H9 (cell line): ENCODE results near the gene CCDC88C. TPM values are rescaled to one million over a fixed set of nuclear protein-coding genes. Genes with fewer than 3 reads are reported as not detected.

Experiments used
- DNase-seq: peaks from one replicate; pipeline ENCODE4 v3.0.0-alpha.2; 2017
- H2AFZ ChIP-seq: one replicate; pipeline ENCODE4 v1.6.1; 2013; ENCODE audit warnings: mild to moderate bottlenecking, low read length, control low read depth, moderate library complexity
- H2AK5ac ChIP-seq: 2 replicates; pipeline ENCODE4 v1.6.1; 2013; ENCODE audit warnings: low read length, control low read depth, mixed read lengths; ENCODE audit not compliant: insufficient read length
- H2BK120ac ChIP-seq: one replicate; pipeline ENCODE4 v1.6.1; 2013; ENCODE audit warnings: low read depth, mild to moderate bottlenecking, low read length, control low read depth, inconsistent platforms; ENCODE audit not compliant: poor library complexity, severe bottlenecking
- H2BK12ac ChIP-seq: 2 replicates; pipeline ENCODE4 v1.6.1; 2013; ENCODE audit warnings: low read length, control low read depth, mixed read lengths, low read depth; ENCODE audit not compliant: insufficient read length
- H2BK15ac ChIP-seq: 2 replicates; pipeline ENCODE4 v1.6.1; 2013; ENCODE audit warnings: low read depth, low read length, control low read depth
- H2BK20ac ChIP-seq: one replicate; pipeline ENCODE4 v1.6.1; 2013; ENCODE audit warnings: low read depth, mild to moderate bottlenecking, low read length, control low read depth, inconsistent platforms; ENCODE audit not compliant: poor library complexity, severe bottlenecking
- H2BK5ac ChIP-seq: 2 replicates; pipeline ENCODE4 v1.6.1; 2013; ENCODE audit warnings: low read length, control low read depth, mixed read lengths; ENCODE audit not compliant: insufficient read length
- H3K14ac ChIP-seq: 2 replicates; pipeline ENCODE4 v1.6.1; 2013; ENCODE audit warnings: low read length, control low read depth; ENCODE audit not compliant: insufficient read depth
- H3K18ac ChIP-seq: 2 replicates; pipeline ENCODE4 v1.6.1; 2013; ENCODE audit warnings: low read depth, mild to moderate bottlenecking, mixed read lengths, low read length, control low read depth; ENCODE audit not compliant: insufficient read length
- H3K23ac ChIP-seq: 2 replicates; pipeline ENCODE4 v1.6.1; 2013; ENCODE audit warnings: low read length, control low read depth, mixed read lengths, low read depth; ENCODE audit not compliant: insufficient read length
- H3K23me2 ChIP-seq: 2 replicates; pipeline ENCODE4 v1.6.1; 2013; ENCODE audit warnings: low read depth, mild to moderate bottlenecking, mixed read lengths, low read length, control low read depth; ENCODE audit not compliant: insufficient read length, poor library complexity, severe bottlenecking
- H3K27ac ChIP-seq: 2 replicates; pipeline ENCODE4 v1.5.1; 2013; ENCODE audit warnings: low read length, control low read depth, mixed read lengths, low read depth; ENCODE audit not compliant: insufficient read length
- H3K27me3 ChIP-seq: 2 replicates; pipeline ENCODE4 v1.6.1; 2013; ENCODE audit warnings: low read length, control low read depth, inconsistent platforms; ENCODE audit not compliant: insufficient read depth
- H3K4ac ChIP-seq: 2 replicates; pipeline ENCODE4 v1.6.1; 2013; ENCODE audit warnings: low read depth, mild to moderate bottlenecking, control low read depth, inconsistent platforms, low read length, moderate library complexity
- H3K4me1 ChIP-seq: 2 replicates; pipeline ENCODE4 v1.6.1; 2013; ENCODE audit warnings: low read length, control low read depth, inconsistent platforms; ENCODE audit not compliant: insufficient read depth
- H3K4me2 ChIP-seq: 2 replicates; pipeline ENCODE4 v1.6.1; 2013; ENCODE audit warnings: low read length, control low read depth, mixed read lengths; ENCODE audit not compliant: insufficient read length, insufficient read depth
- H3K56ac ChIP-seq: 2 replicates; pipeline ENCODE4 v1.6.1; 2013; ENCODE audit warnings: low read depth, mild to moderate bottlenecking, mixed read lengths, low read length, control low read depth; ENCODE audit not compliant: insufficient read length
- H3K79me1 ChIP-seq: 2 replicates; pipeline ENCODE4 v1.6.1; 2013; ENCODE audit warnings: low read depth, mild to moderate bottlenecking, moderate library complexity, low read length, control low read depth, inconsistent platforms; ENCODE audit not compliant: insufficient read depth, poor library complexity, severe bottlenecking
- H3K79me2 ChIP-seq: 2 replicates; pipeline ENCODE4 v1.6.1; 2013; ENCODE audit warnings: low read length, control low read depth, inconsistent platforms; ENCODE audit not compliant: insufficient read depth
- H3K9ac ChIP-seq: 2 replicates; pipeline ENCODE4 v1.6.1; 2013; ENCODE audit warnings: low read length, control low read depth, mixed read lengths; ENCODE audit not compliant: insufficient read length; ENCODE audit errors: extremely low read depth
- H3K9me3 ChIP-seq: one replicate; pipeline ENCODE4 v1.6.1; 2013; ENCODE audit warnings: low read depth, low read length, inconsistent platforms; ENCODE audit not compliant: control insufficient read depth
- H3T11ph ChIP-seq: one replicate; pipeline ENCODE4 v1.6.1; 2013; ENCODE audit warnings: mild to moderate bottlenecking, low read length, control low read depth, inconsistent platforms
- H4K20me1 ChIP-seq: one replicate; pipeline ENCODE4 v1.6.1; 2013; ENCODE audit not compliant: control insufficient read depth, insufficient read length, insufficient read depth
- H4K5ac ChIP-seq: 2 replicates; pipeline ENCODE4 v1.6.1; 2013; ENCODE audit warnings: low read depth, mild to moderate bottlenecking, mixed read lengths, low read length, control low read depth; ENCODE audit not compliant: insufficient read length
- H4K8ac ChIP-seq: replicated peaks from 2 replicates; pipeline ENCODE4 v1.6.1; 2013; ENCODE audit warnings: low read length, control low read depth, mixed read lengths, low read depth; ENCODE audit not compliant: insufficient read length
- H4K91ac ChIP-seq: 2 replicates; pipeline ENCODE4 v1.6.1; 2013; ENCODE audit warnings: low read depth, mild to moderate bottlenecking, moderate library complexity, mixed read lengths, low read length, control low read depth; ENCODE audit not compliant: insufficient read length
- H3K27ac Mint-ChIP-seq, 3 experiments: 2 replicates in 2 of 3; 3 replicates in 1 of 3; pipeline ENCODE4 v1.8.0; 2020 to 2021; ENCODE audit warnings: mixed read lengths in 3 of 3, mild to moderate bottlenecking in 1 of 3, moderate library complexity in 1 of 3
- H3K27me3 Mint-ChIP-seq: 2 replicates; pipeline ENCODE4 v1.8.0; 2021; ENCODE audit warnings: low read depth, mild to moderate bottlenecking, moderate library complexity, mixed read lengths
- H3K36me3 Mint-ChIP-seq, 3 experiments: 2 replicates in 2 of 3; 3 replicates in 1 of 3; pipeline ENCODE4 v1.8.0; 2020 to 2021; ENCODE audit warnings: low read depth in 3 of 3, mixed read lengths in 3 of 3; ENCODE audit not compliant: insufficient read depth in 1 of 3
- H3K4me1 Mint-ChIP-seq, 2 experiments: 2 replicates each; pipeline ENCODE4 v1.8.0; 2020; ENCODE audit warnings: mixed read lengths in 2 of 2
- H3K4me3 Mint-ChIP-seq, 2 experiments: 2 replicates in 1 of 2; 3 replicates in 1 of 2; pipeline ENCODE4 v1.8.0; 2020 to 2021; ENCODE audit warnings: mild to moderate bottlenecking in 2 of 2, mixed read lengths in 2 of 2, moderate library complexity in 1 of 2
- H3K9me3 Mint-ChIP-seq, 2 experiments: 2 replicates in 1 of 2; 3 replicates in 1 of 2; pipeline ENCODE4 v1.8.0; 2020; ENCODE audit warnings: mild to moderate bottlenecking in 2 of 2, mixed read lengths in 2 of 2, moderate library complexity in 1 of 2
- WGBS: extraction: QIAGEN DNeasy Blood & Tissue Kit; methylation state at CpG from one replicate; pipeline ENCODE4 v1.1.7; 2013; ENCODE audit warnings: missing lambda C conversion rate, low lambda C conversion rate, mixed read lengths; ENCODE audit not compliant: insufficient read length; ENCODE audit errors: extremely low coverage; 5-methylcytosine and 5-hydroxymethylcytosine counted together
- total RNA-seq: library from RNA; stranded (reverse); gene quantifications from 2 replicates; pipeline ENCODE4 v1.2.1, GENCODE V29; 2021
- TF ChIP-seq, protein P1 (sequence below): fragments of 200-600 bp; sonication (generic); conservative IDR thresholded peaks from 3 replicates; pipeline ENCODE4 v1.8.0; 2021; ENCODE audit warnings: antibody characterized with exemption, mild to moderate bottlenecking

Gene CCDC88C
- total RNA-seq, 1 experiment from 2014 or later, result 52.4 TPM

DNA sequence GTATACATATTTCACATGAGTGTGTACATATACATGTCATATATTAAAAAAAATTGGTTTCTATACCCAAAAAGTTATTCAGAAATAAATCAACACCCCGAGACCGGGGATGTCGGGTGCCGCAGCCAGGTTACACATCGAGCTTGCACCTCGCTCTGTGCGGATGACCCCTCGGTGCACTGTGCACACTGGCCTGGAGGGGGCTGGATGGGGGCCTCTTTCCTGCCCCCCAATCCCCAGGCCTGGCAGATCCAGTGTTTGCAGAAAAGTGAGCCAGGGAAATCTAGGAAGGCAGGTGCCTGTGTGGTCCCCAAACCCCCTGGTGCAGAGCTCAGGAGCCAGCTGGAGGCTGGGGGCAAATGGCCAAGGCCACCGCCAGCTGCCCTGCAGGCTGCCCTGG lies 146.0 kb downstream of the CCDC88C start:
- Histone ChIP-seq H3K23ac (no peak overlapping the region), H3T11ph (no peak overlapping the region), H2BK120ac (no peak overlapping the region), H4K5ac (no peak overlapping the region), H3K79me1 (no peaks in the 10 kb centered on the region), H2BK12ac (no peak overlapping the region), H3K9me3 (no peaks in the 10 kb centered on the region), H4K8ac (no peak overlapping the region), H2BK5ac (no peak overlapping the region), H3K27me3 (no peaks in the 10 kb centered on the region), H3K9ac (no peak overlapping the region), H3K4me1 (no peaks in the 10 kb centered on the region), H3K18ac (no peak overlapping the region), H2AK5ac (no peak overlapping the region), H3K23me2 (peaks cover 5% of the 10 kb centered on the region), H2AFZ (no peak overlapping the region), H2BK20ac (no peak overlapping the region), H3K79me2 (no peaks in the 10 kb centered on the region), H4K20me1 (no peaks in the 10 kb centered on the region), H3K4me2 (no peak overlapping the region), H3K56ac (no peak overlapping the region), H4K91ac (no peak overlapping the region), H2BK15ac (no peak overlapping the region), H3K27ac (no peak overlapping the region), H3K14ac (no peak overlapping the region), H3K4ac (no peak overlapping the region)
- TF ChIP-seq, protein P1, sequence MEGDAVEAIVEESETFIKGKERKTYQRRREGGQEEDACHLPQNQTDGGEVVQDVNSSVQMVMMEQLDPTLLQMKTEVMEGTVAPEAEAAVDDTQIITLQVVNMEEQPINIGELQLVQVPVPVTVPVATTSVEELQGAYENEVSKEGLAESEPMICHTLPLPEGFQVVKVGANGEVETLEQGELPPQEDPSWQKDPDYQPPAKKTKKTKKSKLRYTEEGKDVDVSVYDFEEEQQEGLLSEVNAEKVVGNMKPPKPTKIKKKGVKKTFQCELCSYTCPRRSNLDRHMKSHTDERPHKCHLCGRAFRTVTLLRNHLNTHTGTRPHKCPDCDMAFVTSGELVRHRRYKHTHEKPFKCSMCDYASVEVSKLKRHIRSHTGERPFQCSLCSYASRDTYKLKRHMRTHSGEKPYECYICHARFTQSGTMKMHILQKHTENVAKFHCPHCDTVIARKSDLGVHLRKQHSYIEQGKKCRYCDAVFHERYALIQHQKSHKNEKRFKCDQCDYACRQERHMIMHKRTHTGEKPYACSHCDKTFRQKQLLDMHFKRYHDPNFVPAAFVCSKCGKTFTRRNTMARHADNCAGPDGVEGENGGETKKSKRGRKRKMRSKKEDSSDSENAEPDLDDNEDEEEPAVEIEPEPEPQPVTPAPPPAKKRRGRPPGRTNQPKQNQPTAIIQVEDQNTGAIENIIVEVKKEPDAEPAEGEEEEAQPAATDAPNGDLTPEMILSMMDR, result 0 out of 3 replicates have a peak, but pooled peaks have one; percentile 22
- WGBS, result no CpG with 5 or more reads among the region's 9 CpGs
- H3K36me3 Mint-ChIP-seq, result peaks cover 10 to 27% (median 14%) of the 10 kb centered on the region in 3 experiments
- no peak overlapping the region for H3K4me3 Mint-ChIP-seq
- no peaks in the 10 kb centered on the region for H3K27me3 Mint-ChIP-seq
- no peak for DNase-seq
- H3K9me3 Mint-ChIP-seq, result no peaks in the 10 kb centered on the region
- H3K27ac Mint-ChIP-seq, result 0 out of 7 replicates have a peak overlapping the region, but pooled peaks of 1 of the 3 experiments have one; percentile 40
- H3K4me1 Mint-ChIP-seq, result peaks cover 0 to 8% of the 10 kb centered on the region in 2 experiments; a peak in 1 of 4 replicates
